ENCODE results near the gene RGS10.

RGS10 gene

GRCh38 chr10:119460369-119461195 lies 81.9 kb downstream of the RGS10 start:
- no peak for TF ChIP-seq CTCF (IDR thresholded peaks at IDR 0.05; ENCODE audit: low read depth, low read length)
- H3K27me3 ChIP-seq (ENCODE audit: insufficient read depth, low read depth, severe bottlenecking), result no peaks in the 10 kb centered on the region
- H3K36me3 ChIP-seq, result no peaks in the 10 kb centered on the region
- no peaks in the 10 kb centered on the region for H3K9me3 ChIP-seq (ENCODE audit: severe bottlenecking)
- no peak overlapping the region for H3K4me3 ChIP-seq (ENCODE audit: low read depth, low read length)
- H3K27ac ChIP-seq, result no peak overlapping the region
- no peak for DNase-seq

DNA sequence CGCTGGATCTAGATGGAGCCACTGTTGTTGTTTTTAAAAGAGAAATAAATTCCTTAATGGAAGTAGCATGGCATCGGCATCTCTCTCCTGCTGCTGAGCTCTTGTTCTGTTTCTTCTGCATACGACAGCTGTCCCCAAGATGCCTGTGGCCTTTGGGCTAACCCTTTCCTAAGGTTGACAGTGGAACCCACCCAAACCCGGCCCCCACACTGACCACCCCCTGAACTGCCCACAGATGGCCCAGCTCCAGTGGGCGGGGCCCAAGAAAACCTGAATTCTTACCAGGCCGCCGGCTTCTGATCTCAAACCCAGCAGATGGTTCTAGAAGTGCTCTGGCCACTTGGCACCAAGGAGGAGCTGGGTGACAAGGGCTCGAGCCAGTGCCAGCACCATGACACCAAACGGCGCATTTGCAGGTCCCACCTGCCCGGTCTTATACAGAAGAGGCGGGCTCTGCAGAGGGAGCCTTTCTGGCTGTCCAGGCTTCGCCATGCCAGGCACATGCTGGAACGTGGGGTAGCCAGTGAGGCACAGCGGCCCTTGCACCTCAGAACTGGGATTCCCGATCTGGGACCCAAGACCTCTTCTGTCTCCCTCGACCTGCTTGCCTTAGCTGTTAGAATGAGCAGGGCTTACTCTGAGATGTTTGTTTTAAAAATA lies 82.7 kb downstream of the RGS10 start:
- no peak for TF ChIP-seq CTCF (IDR thresholded peaks at IDR 0.05; ENCODE audit: low read depth, low read length)
- no peak overlapping the region for H3K27ac ChIP-seq
- H3K9me3 ChIP-seq (ENCODE audit: severe bottlenecking), result no peaks in the 10 kb centered on the region
- H3K36me3 ChIP-seq, result no peaks in the 10 kb centered on the region
- no peak overlapping the region for H3K4me3 ChIP-seq (ENCODE audit: low read depth, low read length)
- no peaks in the 10 kb centered on the region for H3K27me3 ChIP-seq (ENCODE audit: insufficient read depth, low read depth, severe bottlenecking)
- DNase-seq, result no peak

- no peak overlapping the region for H3K27ac ChIP-seq
- no peak for DNase-seq
- no peak overlapping the region for H3K4me3 ChIP-seq (ENCODE audit: low read depth, low read length)
- no peak for TF ChIP-seq CTCF (IDR thresholded peaks at IDR 0.05; ENCODE audit: low read depth, low read length)
- no peaks in the 10 kb centered on the region for H3K27me3 ChIP-seq (ENCODE audit: insufficient read depth, low read depth, severe bottlenecking)
- no peaks in the 10 kb centered on the region for H3K9me3 ChIP-seq (ENCODE audit: severe bottlenecking)
- H3K36me3 ChIP-seq, result peaks cover 5% of the 10 kb centered on the region
Observed at GRCh38 chr10:119457966-119458766, 84.4 kb downstream of the RGS10 start.

DNA sequence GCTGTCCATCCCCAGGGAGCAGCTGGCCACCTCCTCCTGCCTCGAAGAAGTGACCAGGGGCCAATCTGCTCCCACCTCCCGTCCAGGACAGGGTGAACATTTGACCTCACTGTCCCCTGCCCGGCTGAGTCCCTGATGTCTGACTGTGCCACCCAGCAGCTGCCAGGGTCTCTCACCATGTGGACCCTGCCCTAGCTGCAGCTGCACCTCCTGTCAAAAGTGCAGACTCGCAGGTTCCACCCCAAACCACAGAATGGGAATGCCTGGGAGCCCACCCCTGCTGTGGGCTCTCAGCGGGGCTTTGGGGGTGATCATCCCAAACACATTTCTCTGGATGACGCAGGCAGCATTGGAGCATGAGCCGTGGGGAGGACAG lies 86.1 kb downstream of the RGS10 start:
- DNase-seq, result no peak
- H3K36me3 ChIP-seq, result peaks cover 7% of the 10 kb centered on the region
- TF ChIP-seq CTCF (IDR thresholded peaks at IDR 0.05; ENCODE audit: low read depth, low read length), result no peak
- no peak overlapping the region for H3K27ac ChIP-seq
- H3K4me3 ChIP-seq (ENCODE audit: low read depth, low read length), result no peak overlapping the region
- H3K9me3 ChIP-seq (ENCODE audit: severe bottlenecking), result no peaks in the 10 kb centered on the region
- no peaks in the 10 kb centered on the region for H3K27me3 ChIP-seq (ENCODE audit: insufficient read depth, low read depth, severe bottlenecking)

GRCh38 chr10:119455609-119456434 lies 86.7 kb downstream of the RGS10 start:
- no peak for DNase-seq
- no peak for TF ChIP-seq CTCF (IDR thresholded peaks at IDR 0.05; ENCODE audit: low read depth, low read length)
- no peak overlapping the region for H3K4me3 ChIP-seq (ENCODE audit: low read depth, low read length)
- H3K36me3 ChIP-seq, result peaks cover 7% of the 10 kb centered on the region
- no peak overlapping the region for H3K27ac ChIP-seq
- no peaks in the 10 kb centered on the region for H3K9me3 ChIP-seq (ENCODE audit: severe bottlenecking)
- H3K27me3 ChIP-seq (ENCODE audit: insufficient read depth, low read depth, severe bottlenecking), result no peaks in the 10 kb centered on the region

Measured in WERI-Rb-1 (cell line).